Activated effector memory CD4-positive, alpha-beta T cell treated with Interleukin-2 at 50 U/mL for 16 hours (primary cell): ENCODE data around the gene MAN2B1.
"Not testable (repeated sequence)": the region's sequence is repeated elsewhere in the genome, so short reads cannot be mapped to it uniquely, and the experiment has no call there.

Experiments used
- DNase-seq: peaks from one replicate; pipeline ENCODE4 v3.0.0-alpha.2; 2020

Gene MAN2B1

DNA sequence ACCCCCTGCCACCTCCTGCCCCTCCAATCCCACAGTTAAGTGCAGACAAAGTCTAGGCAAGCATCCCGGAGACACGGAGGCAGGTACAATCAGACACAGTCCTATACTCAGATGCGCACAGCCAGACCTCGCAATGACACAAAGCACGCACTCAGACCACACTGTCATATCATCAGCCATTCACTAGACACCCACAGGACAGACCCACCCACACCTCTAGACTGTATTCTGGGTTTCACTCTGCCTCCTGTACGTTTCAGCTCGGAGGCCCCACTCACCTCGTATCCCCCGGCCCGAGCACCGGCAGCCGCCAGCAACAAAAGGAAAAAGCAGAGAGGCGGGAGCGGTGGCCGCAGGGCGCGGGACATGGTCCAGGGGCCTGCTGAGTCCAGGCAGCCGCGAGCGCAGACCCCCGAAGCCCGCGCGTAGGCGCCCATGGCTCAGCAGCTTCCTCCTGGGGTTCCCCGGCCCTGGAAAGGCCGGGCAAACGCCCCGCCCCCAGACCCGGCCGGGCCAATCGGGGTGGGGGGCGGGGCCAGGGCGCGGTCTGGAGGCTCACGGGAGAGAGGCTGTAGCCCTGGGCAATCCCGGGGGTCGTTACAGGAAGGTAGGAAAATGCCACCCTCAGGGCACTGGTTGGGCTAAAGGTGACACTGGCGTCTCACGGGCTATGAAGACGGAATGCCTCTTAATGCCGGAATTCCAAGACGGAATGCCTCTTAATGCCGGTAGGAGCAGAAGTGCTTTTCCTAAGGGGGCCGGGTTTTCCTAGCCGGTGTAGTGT, at the start of gene MAN2B1, which contains the start of gene WDR83:
Gene MAN2B1, minus strand, starts transcription at position 478 of the 784 bp plus-strand sequence. Its CDS starts 41 bp downstream, at position 437.
Gene WDR83, plus strand, starts transcription at position 543 of the 784 bp plus-strand sequence. CDS start 2,984 bp downstream, outside the sequence.
- peak; percentile 69 for DNase-seq

DNA sequence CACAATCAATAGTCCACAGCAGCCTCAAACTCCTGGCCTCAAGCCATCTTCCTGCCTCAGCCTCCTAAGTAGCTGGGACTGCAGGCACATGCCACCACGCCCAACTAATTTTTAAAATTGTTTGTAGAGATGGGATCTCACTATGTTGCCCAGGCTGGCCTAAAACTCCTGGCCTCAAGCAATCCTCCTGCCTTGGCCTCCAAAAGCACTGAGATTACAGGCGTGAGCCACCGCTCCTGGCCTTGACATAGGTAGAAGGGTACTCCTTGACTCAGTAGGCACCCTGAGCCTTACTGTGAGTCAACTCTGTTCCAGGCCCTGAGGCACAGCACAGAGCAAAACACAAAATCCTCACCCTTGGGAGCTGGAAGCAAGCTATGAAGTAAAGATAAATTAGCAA, 49.4 kb upstream of the MAN2B1 start:
- DNase-seq, result no peak

DNA sequence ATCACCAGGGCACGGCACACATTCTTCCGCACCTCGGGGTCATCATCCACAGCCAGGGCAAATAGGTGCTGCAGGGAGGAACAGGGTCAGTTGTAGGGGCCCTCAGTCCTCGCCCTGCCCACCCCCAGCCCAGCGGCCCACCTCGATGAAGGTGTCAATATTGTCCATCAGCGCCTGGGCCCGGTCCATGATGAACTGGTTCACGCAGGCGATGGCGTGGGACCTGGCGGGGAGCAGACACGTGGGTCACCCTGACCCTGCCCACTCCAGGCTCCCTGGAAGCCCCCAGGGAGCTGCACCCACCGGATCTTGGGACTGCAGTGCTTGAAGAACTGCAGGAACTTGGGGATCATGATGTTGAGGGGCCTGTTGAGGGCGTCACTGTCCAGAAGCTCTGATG, 48.6 kb upstream of the MAN2B1 start:
- DNase-seq, result no peak

DNA sequence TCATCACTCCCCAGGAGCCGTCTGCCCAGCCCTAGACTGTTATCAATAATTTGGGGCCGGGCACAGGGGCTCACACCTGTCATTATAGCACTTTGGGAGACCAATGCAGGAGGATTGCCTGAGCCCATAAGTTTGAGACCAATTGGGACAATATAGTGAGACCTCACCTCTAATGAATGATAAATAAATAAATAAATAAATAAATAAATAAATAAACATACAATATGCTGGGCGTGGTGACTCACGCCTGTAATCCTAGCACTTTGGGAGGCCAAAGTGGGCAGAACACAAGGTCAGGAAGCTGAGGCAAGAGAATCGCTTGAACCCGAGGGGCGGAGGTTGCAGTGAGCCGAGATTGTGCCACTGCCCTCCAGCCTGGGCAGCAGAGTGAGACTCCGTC, 46.8 kb upstream of the MAN2B1 start:
- not testable (repeated sequence) for DNase-seq

DNA sequence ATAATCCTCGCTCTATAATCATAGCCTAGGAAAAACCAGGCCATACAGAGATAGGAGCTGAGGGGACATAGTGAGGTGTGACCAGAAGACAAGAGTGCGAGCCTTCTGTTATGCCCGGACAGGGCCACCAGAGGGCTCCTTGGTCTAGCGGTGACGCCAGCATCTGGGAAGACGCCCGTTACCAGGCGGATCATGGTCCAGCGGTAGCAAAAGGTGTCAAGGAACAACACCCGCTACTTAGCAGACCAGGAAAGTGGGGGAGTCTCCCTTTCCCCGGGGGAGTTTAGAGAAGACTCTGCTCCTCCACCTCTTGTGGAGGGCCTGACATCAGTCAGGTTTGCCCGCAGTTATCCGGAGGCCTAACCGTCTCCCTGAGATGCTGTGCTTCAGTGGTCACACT, 45.5 kb upstream of the MAN2B1 start:
- DNase-seq, result not testable (repeated sequence)

DNA sequence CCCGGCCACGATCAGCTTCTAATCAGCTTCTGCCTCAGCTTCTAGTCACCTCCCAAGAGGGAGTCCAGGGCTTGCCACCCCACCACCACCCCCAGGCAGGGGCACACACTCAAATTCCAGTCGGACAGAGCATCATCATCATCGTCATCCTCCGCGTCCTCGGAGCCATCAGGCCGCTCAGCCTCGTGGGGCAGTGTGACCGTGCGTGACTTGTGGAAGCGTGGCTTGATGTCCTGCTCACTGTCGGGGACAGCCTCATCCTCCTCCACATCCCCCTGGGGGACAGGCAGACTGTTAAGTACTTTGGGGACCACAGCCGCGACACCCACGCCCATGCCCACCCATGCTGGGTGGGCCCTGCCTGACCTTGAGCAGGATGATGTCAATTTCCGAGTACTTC, 44.6 kb upstream of the MAN2B1 start:
- no peak for DNase-seq

DNA sequence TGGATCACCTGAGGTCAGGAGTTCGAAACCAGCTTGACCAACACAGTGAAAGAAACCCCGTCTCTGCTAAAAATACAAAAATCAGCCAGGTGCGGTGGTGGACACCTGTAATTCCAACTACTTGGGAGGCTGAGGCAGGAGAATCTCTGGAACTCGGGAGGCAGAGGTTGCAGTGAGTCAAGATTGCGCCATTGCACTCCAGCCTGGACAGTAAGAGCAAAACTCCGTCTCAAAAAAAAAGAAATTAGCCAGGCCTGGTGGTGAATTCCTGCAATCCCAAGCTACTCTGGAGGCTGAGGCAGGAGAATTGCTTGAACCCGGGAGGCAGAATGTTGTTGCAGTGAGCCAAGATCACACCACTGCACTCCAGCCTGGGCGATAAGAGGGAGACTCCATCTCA, 42.1 kb upstream of the MAN2B1 start:
- DNase-seq, result no peak

DNA sequence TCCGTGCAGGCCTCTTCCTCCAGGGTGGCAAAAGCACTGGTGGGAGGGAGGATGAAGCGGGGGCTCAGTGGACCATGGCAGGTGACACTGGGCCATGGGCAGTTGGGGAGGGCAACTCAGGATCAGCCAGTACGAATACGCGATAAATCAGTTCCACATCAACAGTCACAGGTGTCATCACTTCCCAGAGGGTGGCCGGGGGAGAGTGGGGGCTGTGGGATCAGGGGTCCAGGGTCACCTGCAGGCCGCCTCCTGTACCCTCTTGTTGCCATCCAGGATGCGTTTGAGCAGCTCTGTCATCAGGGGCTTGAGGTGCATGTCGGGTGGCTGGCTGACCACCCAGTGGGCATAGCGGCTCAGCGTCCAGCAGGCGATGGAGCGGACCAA, 39.8 kb upstream of the MAN2B1 start:
- DNase-seq, result no peak

DNA sequence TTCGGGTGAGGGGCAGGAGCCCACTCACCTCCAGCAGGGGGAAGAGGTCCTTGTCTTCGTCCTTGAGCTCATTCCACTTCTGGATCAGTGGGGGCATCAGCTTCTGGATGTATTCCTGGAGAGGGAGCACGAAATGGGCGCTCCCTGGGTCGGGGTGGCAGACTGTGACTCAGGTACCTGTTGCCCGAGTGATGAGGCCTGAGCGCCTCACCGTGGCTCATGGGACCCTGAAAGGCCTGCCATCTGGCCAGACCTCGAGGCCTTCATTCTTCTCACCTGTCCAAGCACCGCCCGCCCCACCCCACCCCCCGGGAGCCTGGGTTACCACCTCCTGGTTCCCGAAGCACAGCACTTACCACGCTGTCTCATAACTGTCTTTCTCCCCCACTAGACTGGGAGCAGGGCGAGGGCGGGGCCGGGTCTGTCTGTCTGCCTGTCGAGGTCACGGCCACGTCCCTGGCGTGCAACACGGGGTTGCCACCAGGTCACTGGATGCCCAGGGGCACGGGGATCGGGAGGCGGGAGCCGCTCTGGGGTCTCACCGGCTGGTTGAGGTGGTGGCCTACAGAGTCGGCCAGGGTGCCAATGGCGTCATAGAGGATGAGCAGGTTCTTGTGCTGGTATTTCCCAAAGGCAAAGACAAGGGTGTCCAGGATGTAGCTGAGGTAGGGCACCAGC, 39.3 kb upstream of the MAN2B1 start:
- no peak for DNase-seq

DNA sequence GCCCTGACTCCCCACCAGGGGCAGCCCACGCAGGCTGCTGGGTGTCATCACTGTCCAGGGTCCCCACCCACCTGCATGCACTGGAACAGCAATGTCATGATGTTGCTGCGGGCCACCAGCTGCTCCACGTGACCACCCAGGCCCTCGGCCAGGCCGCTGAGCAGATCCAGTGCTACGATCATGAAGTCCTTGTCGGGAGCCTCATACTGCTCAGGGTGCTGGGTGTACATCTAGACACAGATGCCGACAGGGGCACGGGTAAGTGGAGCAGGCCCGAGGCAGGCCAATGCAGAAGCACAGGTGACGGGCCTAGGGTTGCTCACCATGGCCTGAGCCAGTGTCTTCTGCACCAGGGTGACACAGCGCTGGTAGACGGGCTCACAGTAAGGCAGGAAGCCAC, 38.6 kb upstream of the MAN2B1 start:
- no peak for DNase-seq

DNA sequence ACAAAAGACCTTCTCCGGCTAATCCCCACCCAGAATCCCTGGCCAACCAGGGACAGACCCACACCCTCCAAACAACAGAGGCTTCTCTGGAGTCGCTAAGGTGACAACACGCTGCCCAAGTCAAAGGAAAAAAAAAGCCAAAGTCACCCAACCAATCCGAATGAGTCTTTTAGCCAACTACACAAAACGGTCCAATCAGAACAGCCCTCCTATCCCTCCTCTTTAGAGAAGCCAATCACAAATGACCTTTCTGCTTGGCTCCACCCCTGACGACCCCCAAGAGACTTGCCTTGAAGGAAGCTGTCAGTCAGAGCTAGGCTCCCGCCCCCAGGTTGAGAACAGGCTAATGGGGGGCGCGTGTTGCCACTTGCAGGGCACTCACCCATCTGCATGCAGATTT, 36.5 kb upstream of the MAN2B1 start:
- DNase-seq, result no peak

GRCh38 chr19:12701596-12702282, 35.2 kb upstream of the MAN2B1 start:
- DNase-seq, result no peak

- DNase-seq, result no peak
These were observed 31.6 kb upstream of the MAN2B1 start for GRCh38 chr19:12698138-12698537.

DNA sequence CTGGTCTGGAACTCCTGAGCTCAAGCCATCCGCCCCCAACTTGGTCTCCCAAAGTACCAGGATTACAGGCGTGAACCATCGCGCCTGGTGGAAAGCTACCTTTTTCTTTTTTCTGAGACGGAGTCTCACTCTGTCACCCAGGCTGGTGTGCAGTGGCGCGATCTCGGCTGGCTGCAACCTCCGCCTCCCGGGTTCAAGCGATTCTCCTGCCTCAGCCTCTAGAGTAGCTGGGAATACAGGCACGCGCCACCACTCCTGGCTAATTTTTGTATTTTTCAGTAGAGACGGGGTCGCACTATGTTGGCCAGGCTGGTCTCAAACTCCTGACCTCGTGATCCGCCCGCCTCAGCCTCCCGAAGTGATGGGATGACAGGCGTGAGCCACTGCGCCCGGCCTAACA, 30.9 kb upstream of the MAN2B1 start:
- DNase-seq, result not testable (repeated sequence)

DNA sequence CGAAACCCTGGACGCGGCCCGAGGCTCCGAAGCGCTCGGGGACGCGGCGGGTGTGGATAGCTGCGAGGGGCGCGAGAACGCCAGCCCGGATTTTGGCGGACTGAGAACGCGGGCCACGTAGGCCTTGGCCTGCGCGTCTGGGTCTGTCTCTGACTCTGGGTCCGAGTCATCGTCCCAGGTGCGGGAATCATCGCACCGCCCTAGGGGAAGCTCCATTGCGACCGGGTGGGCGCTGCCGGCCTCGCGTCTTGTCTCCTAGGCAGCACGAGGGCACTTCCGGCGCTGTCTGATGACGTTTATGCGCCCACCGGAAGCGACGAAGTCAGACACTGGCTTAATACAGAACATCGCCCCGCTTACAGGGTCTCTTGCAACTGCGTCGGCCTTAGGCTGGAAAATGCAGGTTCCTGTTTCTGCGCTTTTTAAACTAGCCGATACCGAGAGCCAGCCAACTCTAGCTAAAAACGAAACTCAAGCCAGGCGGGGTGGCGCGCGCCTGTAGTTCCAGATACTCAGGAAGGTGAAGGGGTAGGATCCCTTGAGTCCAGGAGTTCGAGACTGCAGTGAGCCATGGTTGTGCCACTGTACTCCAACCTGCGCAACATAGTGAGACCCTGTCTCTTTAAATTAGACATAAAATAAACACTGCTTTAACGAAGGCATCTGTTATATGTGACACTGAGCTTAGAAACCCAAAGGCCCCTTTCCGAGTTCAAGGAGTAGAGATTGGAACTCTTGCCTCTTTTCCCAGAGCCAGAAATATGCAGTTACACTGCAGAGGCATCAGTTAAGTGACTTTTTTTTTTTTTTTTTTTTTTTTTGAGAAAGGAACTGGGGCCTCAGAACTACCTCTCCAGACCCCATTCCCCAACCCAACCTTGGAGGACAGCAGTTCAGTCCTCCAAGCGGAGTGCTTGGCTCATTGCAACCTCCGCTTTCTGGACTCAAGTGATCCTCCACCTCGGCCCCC, 30.1 kb upstream of the MAN2B1 start, which contains the start of gene FBXW9:
Gene FBXW9, minus strand, starts transcription at position 266 of the 970 bp plus-strand sequence. Its CDS starts 50 bp downstream, at position 216.
- peak; percentile 94 for DNase-seq

DNA sequence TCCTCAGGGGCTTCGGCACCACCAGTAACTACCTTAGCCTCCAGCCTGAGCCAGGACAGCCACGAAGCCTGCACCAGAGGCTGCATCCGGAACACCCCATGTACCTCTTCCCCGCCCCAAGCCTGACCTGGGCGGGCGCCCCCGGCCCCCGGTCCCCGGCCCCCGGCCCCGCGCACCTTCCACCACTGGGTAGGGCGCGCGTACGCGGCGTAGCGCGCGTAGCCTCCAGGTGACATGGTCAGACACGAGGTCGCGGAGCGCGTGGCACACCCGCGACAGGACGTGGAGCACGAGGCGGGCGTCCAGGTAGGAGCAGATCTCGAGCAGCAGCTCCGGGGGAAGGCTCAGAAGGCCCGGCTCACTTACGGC, 29.4 kb upstream of the MAN2B1 start:
- DNase-seq, result no peak

- no peak for DNase-seq
These were observed 29.0 kb upstream of the MAN2B1 start for GRCh38 chr19:12695514-12695913.

- DNase-seq, result no peak
These were observed 28.6 kb upstream of the MAN2B1 start for GRCh38 chr19:12695096-12695495.

DNA sequence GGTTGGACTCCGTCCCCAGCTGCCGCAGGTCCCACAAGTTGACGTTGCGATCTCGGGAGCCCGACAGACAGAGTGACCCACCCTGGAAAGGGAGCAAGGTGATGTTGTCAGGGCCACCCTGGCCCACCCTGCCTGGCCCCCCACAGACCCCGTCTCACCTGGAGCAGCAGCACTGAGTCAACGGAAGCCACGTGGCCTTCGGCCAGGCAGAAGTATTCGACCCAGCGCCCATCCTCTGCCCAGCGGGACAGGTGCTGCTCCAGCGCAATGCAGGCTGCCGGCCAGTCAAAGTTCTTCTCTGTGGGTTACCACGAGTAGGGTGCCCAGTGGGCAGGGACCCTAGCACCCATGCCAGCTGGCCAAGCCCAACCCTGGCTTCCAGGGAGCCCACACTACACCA, 28.1 kb upstream of the MAN2B1 start:
- DNase-seq, result no peak

DNA sequence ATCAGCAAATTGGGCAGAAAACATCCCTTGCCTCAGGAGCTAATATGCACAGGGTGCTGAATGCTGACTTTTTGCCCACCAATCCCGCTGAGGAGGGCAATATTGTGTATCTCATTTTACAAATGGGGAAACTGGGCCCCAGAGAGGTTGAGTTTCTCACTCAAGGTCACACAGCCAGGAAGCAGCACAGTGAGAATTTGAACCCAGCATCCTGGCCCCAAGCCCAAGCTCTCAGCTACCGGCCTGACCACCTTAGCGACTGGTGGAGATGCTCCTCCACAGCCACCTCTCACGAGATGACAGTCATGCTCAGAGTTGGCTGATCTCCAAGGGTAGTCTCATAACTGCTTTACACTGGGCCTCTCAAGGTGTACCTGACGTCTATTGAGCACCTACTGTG, 26.4 kb upstream of the MAN2B1 start:
- no peak for DNase-seq

- DNase-seq, result no peak
These were observed 23.2 kb upstream of the MAN2B1 start for GRCh38 chr19:12689581-12690216.

- DNase-seq, result no peak
These were observed 22.5 kb upstream of the MAN2B1 start for GRCh38 chr19:12689012-12689411.
